WTC11 (cell line): ENCODE results near the gene SGPL1. TPM values are rescaled to one million over a fixed set of nuclear protein-coding genes. Genes with fewer than 3 reads are reported as not detected.
A peak's percentile ranks its signal among the peaks of the same experiment; 100 is the strongest.

Experiments
- ATAC-seq: fragments of 200-7000 bp; cut with Tn5 transposase; 2 replicates; pipeline ENCODE4 v1.10.0; 2021; ENCODE audit warnings: mild to moderate bottlenecking, moderate library complexity
- CTCF ChIA-PET: fragments of 300-600 bp; sonication (Branson Sonifier 250); formaldehyde crosslinking; loops from one replicate; lab custom pipeline; 2021; ENCODE audit warnings: antibody characterized with exemption; lab: Charles Lee
- POLR2A ChIA-PET: fragments of 350-600 bp; sonication (Branson Sonifier 250); formaldehyde crosslinking; loops from one replicate; lab custom pipeline; 2021; ENCODE audit warnings: antibody characterized with exemption; lab: Charles Lee
- DNase-seq: peaks from one replicate; pipeline ENCODE4 v3.0.0; 2021; ENCODE audit warnings: low spot score
- H3K27ac Mint-ChIP-seq: 2 replicates; pipeline ENCODE4 v1.8.0; 2021; ENCODE audit warnings: mixed read lengths
- H3K27me3 Mint-ChIP-seq: 2 replicates; pipeline ENCODE4 v1.8.0; 2021; ENCODE audit warnings: low read depth, mild to moderate bottlenecking, moderate library complexity, mixed read lengths
- H3K36me3 Mint-ChIP-seq: 2 replicates; pipeline ENCODE4 v1.8.0; 2021; ENCODE audit warnings: mixed read lengths
- H3K4me1 Mint-ChIP-seq: 2 replicates; pipeline ENCODE4 v1.8.0; 2022; ENCODE audit warnings: mixed read lengths
- H3K4me3 Mint-ChIP-seq: 2 replicates; pipeline ENCODE4 v1.8.0; 2021; ENCODE audit warnings: mild to moderate bottlenecking, moderate library complexity, mixed read lengths
- H3K9me3 Mint-ChIP-seq: 2 replicates; pipeline ENCODE4 v1.8.0; 2021; ENCODE audit warnings: mixed read lengths
- AFF4 ChIP-seq: sonication (generic); formaldehyde crosslinking; IDR thresholded peaks from 2 replicates; pipeline ENCODE4 v1.8.1; 2023; ENCODE audit warnings: mild to moderate bottlenecking, missing genetic modification reagents, borderline replicate concordance
- ATF1 ChIP-seq: sonication (generic); formaldehyde crosslinking; IDR thresholded peaks from 2 replicates; pipeline ENCODE4 v1.8.1; 2023; ENCODE audit warnings: mild to moderate bottlenecking, moderate library complexity, missing genetic modification reagents
- ATF3 ChIP-seq: sonication (generic); formaldehyde crosslinking; conservative IDR thresholded peaks from 2 replicates; pipeline ENCODE4 v1.8.1; 2022; ENCODE audit warnings: mild to moderate bottlenecking, missing genetic modification reagents
- CBFB ChIP-seq: sonication (generic); formaldehyde crosslinking; IDR thresholded peaks from 2 replicates; pipeline ENCODE4 v1.8.1; 2022; ENCODE audit warnings: mild to moderate bottlenecking, low read depth, missing genetic modification reagents
- FOXK1 ChIP-seq: sonication (generic); formaldehyde crosslinking; IDR thresholded peaks from 2 replicates; pipeline ENCODE4 v1.8.0; 2022; ENCODE audit warnings: mild to moderate bottlenecking, moderate library complexity, missing genetic modification reagents
- FOXP1 ChIP-seq: sonication (generic); formaldehyde crosslinking; IDR thresholded peaks from 2 replicates; pipeline ENCODE4 v1.8.0; 2022; ENCODE audit warnings: missing genetic modification reagents, mild to moderate bottlenecking, moderate library complexity, borderline replicate concordance
- GABPB1 ChIP-seq: sonication (generic); formaldehyde crosslinking; IDR thresholded peaks from 2 replicates; pipeline ENCODE4 v1.8.1; 2023; ENCODE audit warnings: mild to moderate bottlenecking, missing genetic modification reagents
- NR2C2 ChIP-seq: sonication (generic); formaldehyde crosslinking; IDR thresholded peaks from 2 replicates; pipeline ENCODE4 v1.8.0; 2022; ENCODE audit warnings: mild to moderate bottlenecking, missing genetic modification reagents
- RELA ChIP-seq: sonication (generic); formaldehyde crosslinking; IDR thresholded peaks from 2 replicates; pipeline ENCODE4 v1.8.1; 2022; ENCODE audit warnings: missing genetic modification reagents, mild to moderate bottlenecking, borderline replicate concordance
- SP1 ChIP-seq: sonication (generic); formaldehyde crosslinking; conservative IDR thresholded peaks from 2 replicates; pipeline ENCODE4 v1.8.1; 2022; ENCODE audit warnings: missing genetic modification reagents
- ZBTB21 ChIP-seq: sonication (generic); formaldehyde crosslinking; IDR thresholded peaks from 2 replicates; pipeline ENCODE4 v1.8.1; 2023; ENCODE audit warnings: mild to moderate bottlenecking, missing genetic modification reagents, borderline replicate concordance
- ZNF121 ChIP-seq: sonication (generic); formaldehyde crosslinking; IDR thresholded peaks from 2 replicates; pipeline ENCODE4 v1.8.0; 2023; ENCODE audit warnings: missing genetic modification reagents
- ZSCAN18 ChIP-seq: fragments of 250-450 bp; sonication (Bioruptor Pico); IDR thresholded peaks from 2 replicates; pipeline ENCODE4 v2.1.2; 2022; ENCODE audit warnings: mild to moderate bottlenecking, moderate library complexity
- total RNA-seq: library from RNA; stranded (reverse); gene quantifications from 3 replicates; pipeline ENCODE4 v1.2.3, GENCODE V29; 2021
- TF ChIP-seq, protein P1 (sequence below): sonication (generic); formaldehyde crosslinking; IDR thresholded peaks from 2 replicates; pipeline ENCODE4 v1.8.1; 2022; ENCODE audit warnings: low read depth, missing genetic modification reagents, borderline replicate concordance
- TF ChIP-seq, protein P2 (sequence below): fragments of 250-450 bp; sonication (Bioruptor Pico); conservative IDR thresholded peaks from 2 replicates; pipeline ENCODE4 v1.9.0; 2021; ENCODE audit warnings: mild to moderate bottlenecking
- TF ChIP-seq, protein P3 (sequence below): sonication (generic); formaldehyde crosslinking; IDR thresholded peaks from 2 replicates; pipeline ENCODE4 v1.8.1; 2023; ENCODE audit warnings: mild to moderate bottlenecking, missing genetic modification reagents, moderate library complexity

SGPL1 gene
- total RNA-seq, 1 experiment from 2014 or later: 44.6 TPM

GRCh38 chr10:70849582-70850016 lies 33.9 kb downstream of the SGPL1 start (continued):
- TF ChIP-seq GABPB1 (CRISPR knock-in tag) (no peak), NR2C2 (CRISPR knock-in tag) (no peak)

GRCh38 chr10:70850097-70850496 lies 34.3 kb downstream of the SGPL1 start:
- no peak for ATAC-seq
- DNase-seq: no peak
- no peak overlapping the region for H3K27ac Mint-ChIP-seq
- ChIA-PET CTCF (interaction anchor here (0.6 kb wide), 1 partner anchor 261 kb away, joined by 3 read pairs; no protein-coding TSS in a partner anchor), POLR2A (no interaction called here)
- H3K9me3 Mint-ChIP-seq: no peaks in the 10 kb centered on the region
- H3K4me3 Mint-ChIP-seq: no peak overlapping the region
- peak; percentile 53; the same call in 1 of the 2 replicates for TF ChIP-seq ZNF121 (CRISPR knock-in tag)
- no peak for TF ChIP-seq RELA (CRISPR knock-in tag)
- no peaks in the 10 kb centered on the region for H3K4me1 Mint-ChIP-seq
- peaks cover 25% of the 10 kb centered on the region for H3K36me3 Mint-ChIP-seq
- no peaks in the 10 kb centered on the region for H3K27me3 Mint-ChIP-seq

DNA sequence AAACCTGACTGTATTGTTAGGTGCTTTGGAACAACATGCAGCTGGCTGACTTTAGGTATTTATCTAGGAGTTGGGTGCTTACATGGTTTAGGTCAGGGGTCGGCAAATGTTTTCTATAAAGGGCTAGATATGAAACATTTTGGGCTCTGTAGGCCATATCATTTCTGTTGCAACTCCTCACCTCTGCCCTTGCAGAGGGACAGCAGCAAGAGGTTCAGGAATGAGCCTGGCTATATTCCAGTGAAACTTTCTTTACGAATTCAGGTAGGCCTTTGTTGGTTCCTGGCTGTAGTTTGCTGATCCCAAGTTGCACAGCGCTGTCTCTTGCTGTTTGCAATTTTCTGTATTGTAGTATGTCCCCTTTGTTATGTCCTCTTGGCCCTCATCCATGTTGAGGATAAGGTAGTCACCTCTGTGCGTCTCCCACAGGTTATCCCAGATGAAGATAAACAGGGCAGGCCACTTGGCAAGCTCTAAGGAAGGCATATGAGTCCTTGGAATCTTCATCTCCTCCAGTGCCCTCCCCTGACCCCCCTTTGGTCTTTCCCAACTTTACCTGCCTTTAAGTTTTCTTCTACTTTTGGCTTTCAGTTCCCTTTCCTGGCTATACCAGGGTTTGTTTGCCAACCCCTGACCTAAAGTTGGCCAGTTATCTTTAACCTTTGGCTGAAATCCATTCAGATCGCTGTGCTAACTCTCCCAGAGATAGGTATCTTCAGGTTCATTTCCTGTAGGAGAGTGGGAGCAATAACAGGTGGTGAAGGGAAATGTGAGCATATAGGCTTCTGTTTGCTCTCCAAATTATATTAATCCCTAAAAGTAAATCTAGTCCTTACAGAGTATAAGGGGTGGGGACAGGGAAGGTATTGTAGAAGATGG lies 36.1 kb downstream of the SGPL1 start:
- H3K4me1 Mint-ChIP-seq: no peaks in the 10 kb centered on the region
- DNase-seq (no peak), ATAC-seq (no peak)
- H3K9me3 Mint-ChIP-seq: no peaks in the 10 kb centered on the region
- peaks cover 20% of the 10 kb centered on the region; the same call in 1 of the 2 replicates for H3K36me3 Mint-ChIP-seq
- no peak overlapping the region for H3K4me3 Mint-ChIP-seq
- no peaks in the 10 kb centered on the region for H3K27me3 Mint-ChIP-seq
- ChIA-PET POLR2A (interaction anchor here (0.7 kb wide), 1 partner anchor 32 kb away, joined by 11 read pairs; no protein-coding TSS in a partner anchor), CTCF (no interaction called here)
- no peak overlapping the region for H3K27ac Mint-ChIP-seq
- TF ChIP-seq CBFB (CRISPR knock-in tag) (no peak), ZBTB21 (no peak), ATF1 (CRISPR knock-in tag) (no peak), ZSCAN18 (CRISPR knock-in tag) (no peak), FOXK1 (CRISPR knock-in tag) (no peak), ZNF121 (CRISPR knock-in tag) (no peak), SP1 (CRISPR knock-in tag) (no peak), FOXP1 (no peak), ATF3 (CRISPR knock-in tag) (no peak), AFF4 (CRISPR knock-in tag) (no peak)
- TF ChIP-seq, protein P1, sequence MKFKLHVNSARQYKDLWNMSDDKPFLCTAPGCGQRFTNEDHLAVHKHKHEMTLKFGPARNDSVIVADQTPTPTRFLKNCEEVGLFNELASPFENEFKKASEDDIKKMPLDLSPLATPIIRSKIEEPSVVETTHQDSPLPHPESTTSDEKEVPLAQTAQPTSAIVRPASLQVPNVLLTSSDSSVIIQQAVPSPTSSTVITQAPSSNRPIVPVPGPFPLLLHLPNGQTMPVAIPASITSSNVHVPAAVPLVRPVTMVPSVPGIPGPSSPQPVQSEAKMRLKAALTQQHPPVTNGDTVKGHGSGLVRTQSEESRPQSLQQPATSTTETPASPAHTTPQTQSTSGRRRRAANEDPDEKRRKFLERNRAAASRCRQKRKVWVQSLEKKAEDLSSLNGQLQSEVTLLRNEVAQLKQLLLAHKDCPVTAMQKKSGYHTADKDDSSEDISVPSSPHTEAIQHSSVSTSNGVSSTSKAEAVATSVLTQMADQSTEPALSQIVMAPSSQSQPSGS (CRISPR knock-in tag): no peak
- TF ChIP-seq, protein P2, sequence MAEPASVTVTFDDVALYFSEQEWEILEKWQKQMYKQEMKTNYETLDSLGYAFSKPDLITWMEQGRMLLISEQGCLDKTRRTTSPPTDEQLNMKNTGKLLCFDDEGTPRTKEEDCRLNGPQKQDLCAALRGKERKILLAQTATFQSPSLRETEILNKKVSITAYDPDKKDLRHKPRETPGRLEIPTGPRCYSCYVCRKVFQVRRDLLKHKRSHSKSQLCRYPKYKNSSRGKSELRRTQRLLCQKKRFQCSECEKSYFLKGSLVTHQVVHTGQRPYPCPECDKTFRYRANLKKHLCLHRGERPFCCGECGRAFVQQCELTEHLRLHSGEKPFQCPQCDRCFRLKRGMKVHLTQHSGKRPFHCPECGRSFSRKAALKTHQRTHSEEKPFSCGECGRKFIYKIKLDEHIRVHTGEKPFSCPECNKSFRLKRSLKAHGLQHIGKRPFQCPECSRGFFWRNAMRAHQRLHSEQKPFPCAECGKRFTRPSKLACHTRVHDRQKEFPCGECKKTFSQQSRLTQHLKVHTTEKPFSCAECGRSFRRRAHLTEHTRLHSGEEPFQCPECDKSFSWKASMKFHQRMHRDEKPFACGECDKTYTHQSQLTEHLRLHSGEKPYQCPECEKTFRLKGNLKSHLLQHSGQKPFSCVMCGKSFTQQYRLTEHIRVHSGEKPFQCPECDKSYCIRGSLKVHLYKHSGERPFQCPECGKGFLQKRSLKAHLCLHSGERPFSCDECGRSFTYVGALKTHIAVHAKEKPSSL: no peak
- TF ChIP-seq, protein P3, sequence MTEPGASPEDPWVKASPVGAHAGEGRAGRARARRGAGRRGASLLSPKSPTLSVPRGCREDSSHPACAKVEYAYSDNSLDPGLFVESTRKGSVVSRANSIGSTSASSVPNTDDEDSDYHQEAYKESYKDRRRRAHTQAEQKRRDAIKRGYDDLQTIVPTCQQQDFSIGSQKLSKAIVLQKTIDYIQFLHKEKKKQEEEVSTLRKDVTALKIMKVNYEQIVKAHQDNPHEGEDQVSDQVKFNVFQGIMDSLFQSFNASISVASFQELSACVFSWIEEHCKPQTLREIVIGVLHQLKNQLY (CRISPR knock-in tag): no peak
